HL-60 (cell line): ENCODE measurements around the gene AHRR.
A peak's percentile ranks its signal among the peaks of the same experiment; 100 is the strongest.

Experiments used
- DNase-seq, 2 experiments: peaks; one replicate each; pipeline ENCODE4 v3.0.0-alpha.2; 2010 to 2020; ENCODE audit warnings: low read depth in 1 of 2, low spot score in 1 of 2
- H3K27ac ChIP-seq: fragments of 250-450 bp; sonication (Bioruptor Pico); replicated peaks from 2 replicates; pipeline ENCODE4 v1.5.1; 2020; ENCODE audit warnings: mild to moderate bottlenecking, moderate library complexity
- H3K27me3 ChIP-seq: fragments of 250-450 bp; sonication (Bioruptor Pico); 2 replicates; pipeline ENCODE4 v1.5.1; 2021; ENCODE audit warnings: mild to moderate bottlenecking, moderate library complexity; ENCODE audit not compliant: insufficient read depth, poor library complexity, severe bottlenecking
- H3K4me3 ChIP-seq: replicated peaks from 2 replicates; pipeline ENCODE4 v1.5.1; 2011; ENCODE audit warnings: mild to moderate bottlenecking, control low read depth, low read length; ENCODE audit not compliant: insufficient read depth
- CTCF ChIP-seq: IDR thresholded peaks from one replicate; pipeline ENCODE4 v1.5.1; 2011; ENCODE audit warnings: low read length, control low read depth, inconsistent platforms; ENCODE audit not compliant: insufficient read depth
- GABPA ChIP-seq: IDR thresholded peaks from 2 replicates; pipeline ENCODE4 v1.6.1; 2012; ENCODE audit warnings: low read depth
- POLR2AphosphoS5 ChIP-seq: IDR thresholded peaks from 2 replicates; pipeline ENCODE4 v1.6.1; 2012; ENCODE audit warnings: low read depth
- REST ChIP-seq: IDR thresholded peaks from 2 replicates; pipeline ENCODE4 v1.6.1; 2012; ENCODE audit warnings: low read depth; ENCODE audit not compliant: insufficient replicate concordance
- SPI1 ChIP-seq: IDR thresholded peaks from 2 replicates; pipeline ENCODE4 v1.6.1; 2012; ENCODE audit warnings: low read depth, mild to moderate bottlenecking, borderline replicate concordance

AHRR gene

GRCh38 chr5:324736-325612, 3.5 kb downstream of the AHRR start:
- Histone ChIP-seq H3K4me3 (no peak overlapping the region), H3K27me3 (no peaks in the 10 kb centered on the region), H3K27ac (peak overlapping the region; percentile 2; the same call in 1 of the 2 replicates)
- TF ChIP-seq CTCF, result no peak
- TF ChIP-seq GABPA, result no peak
- TF ChIP-seq REST, result no peak
- no peak for TF ChIP-seq SPI1
- no peak for DNase-seq

GRCh38 chr5:326109-326508, 4.6 kb downstream of the AHRR start:
- Histone ChIP-seq H3K4me3 (no peak overlapping the region), H3K27me3 (no peaks in the 10 kb centered on the region), H3K27ac (no peak overlapping the region)
- TF ChIP-seq POLR2AphosphoS5 (no peak), GABPA (no peak), REST (no peak), CTCF (no peak), SPI1 (no peak)
- DNase-seq, result no peak

- DNase-seq, result no peak
- Histone ChIP-seq H3K27me3 (no peaks in the 10 kb centered on the region), H3K27ac (no peak overlapping the region), H3K4me3 (no peak overlapping the region)
- no peak for TF ChIP-seq GABPA
- no peak for TF ChIP-seq SPI1
- TF ChIP-seq POLR2AphosphoS5, result no peak
- TF ChIP-seq CTCF, result no peak
- no peak for TF ChIP-seq REST
Observed at GRCh38 chr5:329121-329735, 7.7 kb downstream of the AHRR start.
